HG03378 (cell line): Measurements from ENCODE around the gene POLR2A.
"Not testable (repeated sequence)": the region's sequence is repeated elsewhere in the genome, so short reads cannot be mapped to it uniquely, and the experiment has no call there.

Experiments used
- ATAC-seq: cut with Tn5 transposase; IDR thresholded peaks from one replicate; pipeline ENCODE4 v1.9.1; 2021; ENCODE audit warnings: mild to moderate bottlenecking, moderate library complexity; ENCODE audit not compliant: unreplicated experiment

Gene POLR2A

GRCh38 chr17:7460850-7461660 lies 23.1 kb upstream of the POLR2A start:
- no peak for ATAC-seq

- ATAC-seq = no peak
Observed at GRCh38 chr17:7462474-7463371, 21.4 kb upstream of the POLR2A start.

- no peak for ATAC-seq
Observed at GRCh38 chr17:7463372-7463846, 20.8 kb upstream of the POLR2A start.

GRCh38 chr17:7464081-7464480 lies 20.1 kb upstream of the POLR2A start:
- ATAC-seq = no peak

GRCh38 chr17:7465597-7466275 lies 18.4 kb upstream of the POLR2A start:
- no peak for ATAC-seq

- ATAC-seq = no peak
Observed at GRCh38 chr17:7466318-7466638, 17.9 kb upstream of the POLR2A start.

GRCh38 chr17:7466639-7467341 lies 17.4 kb upstream of the POLR2A start:
- ATAC-seq = no peak

- no peak for ATAC-seq
Observed at GRCh38 chr17:7467498-7467897, 16.7 kb upstream of the POLR2A start.

- ATAC-seq = no peak
Observed at GRCh38 chr17:7468290-7468689, 15.9 kb upstream of the POLR2A start.

GRCh38 chr17:7468804-7469389 lies 15.3 kb upstream of the POLR2A start:
- no peak for ATAC-seq

GRCh38 chr17:7469843-7470242 lies 14.3 kb upstream of the POLR2A start:
- not testable (repeated sequence) for ATAC-seq

- not testable (repeated sequence) for ATAC-seq
Observed at GRCh38 chr17:7470457-7470973, 13.7 kb upstream of the POLR2A start.

GRCh38 chr17:7471729-7472128 lies 12.4 kb upstream of the POLR2A start:
- no peak for ATAC-seq

GRCh38 chr17:7474767-7475166 lies 9.4 kb upstream of the POLR2A start:
- not testable (repeated sequence) for ATAC-seq

GRCh38 chr17:7475764-7476422 lies 8.3 kb upstream of the POLR2A start:
- no peak for ATAC-seq

GRCh38 chr17:7476494-7476893 lies 7.7 kb upstream of the POLR2A start:
- no peak for ATAC-seq

- no peak for ATAC-seq
Observed at GRCh38 chr17:7476951-7477350, 7.2 kb upstream of the POLR2A start.

GRCh38 chr17:7477392-7478275 lies 6.5 kb upstream of the POLR2A start:
- ATAC-seq = no peak
